Stimulated activated CD8-positive, alpha-beta memory T cell treated with anti-CD3 and anti-CD28 coated beads, Interleukin-4, amount 100 ng/mL, for 4 hours (primary cell): ENCODE data around the gene ULBP2.

Experiments used
- DNase-seq, 2 donors: peaks; one replicate each; pipeline ENCODE4 v3.0.0-alpha.2; 2020; ENCODE audit warnings: low read depth in 2 of 2, low spot score in 1 of 2

ULBP2 gene

DNA sequence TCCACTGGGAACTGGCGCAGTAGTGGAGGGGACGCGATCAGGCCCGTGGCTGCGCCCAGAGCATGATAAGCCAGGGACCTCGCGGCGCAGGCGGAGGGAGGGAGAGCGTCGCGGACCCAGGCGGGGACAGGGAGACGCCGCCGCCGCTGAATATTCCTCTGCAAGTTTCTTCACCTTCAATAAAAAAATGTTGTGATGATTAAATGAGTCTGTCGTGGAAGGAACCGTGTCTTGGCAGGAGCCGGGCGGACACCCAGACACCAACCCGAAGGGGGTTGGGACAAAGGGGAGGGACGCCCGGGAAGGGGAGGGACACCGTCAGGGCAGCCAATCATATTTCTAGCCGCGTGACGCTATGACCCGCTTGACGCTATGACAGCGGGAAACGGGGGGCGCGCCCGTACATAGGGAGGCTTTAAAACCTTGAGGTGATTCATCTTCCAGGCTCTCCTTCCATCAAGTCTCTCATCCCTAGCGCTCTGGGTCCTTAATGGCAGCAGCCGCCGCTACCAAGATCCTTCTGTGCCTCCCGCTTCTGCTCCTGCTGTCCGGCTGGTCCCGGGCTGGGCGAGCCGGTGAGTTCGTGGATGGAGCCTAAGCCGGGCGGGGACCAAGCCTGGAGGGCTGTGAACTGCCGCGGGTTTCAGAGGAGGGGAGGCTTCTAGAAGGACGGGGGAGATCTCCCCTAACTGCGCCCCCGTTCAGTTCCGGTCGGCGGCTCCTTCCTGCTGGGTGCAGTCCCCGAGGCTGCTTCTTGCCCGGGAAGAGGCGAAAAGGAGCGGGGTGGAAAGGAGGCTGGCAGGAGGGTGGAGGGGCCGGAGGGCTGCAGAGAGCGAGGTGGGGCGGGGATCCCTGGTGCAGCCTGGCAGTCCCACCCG, at the start of gene ULBP2:
Gene ULBP2, plus strand, starts transcription at position 432 of the 878 bp plus-strand sequence. Its CDS starts 59 bp downstream, at position 491.
- peak; percentile 83 to 87 for DNase-seq

- no peak for DNase-seq
Measured at GRCh38 chr6:149895048-149895590, 46.7 kb upstream of the ULBP2 start.

DNA sequence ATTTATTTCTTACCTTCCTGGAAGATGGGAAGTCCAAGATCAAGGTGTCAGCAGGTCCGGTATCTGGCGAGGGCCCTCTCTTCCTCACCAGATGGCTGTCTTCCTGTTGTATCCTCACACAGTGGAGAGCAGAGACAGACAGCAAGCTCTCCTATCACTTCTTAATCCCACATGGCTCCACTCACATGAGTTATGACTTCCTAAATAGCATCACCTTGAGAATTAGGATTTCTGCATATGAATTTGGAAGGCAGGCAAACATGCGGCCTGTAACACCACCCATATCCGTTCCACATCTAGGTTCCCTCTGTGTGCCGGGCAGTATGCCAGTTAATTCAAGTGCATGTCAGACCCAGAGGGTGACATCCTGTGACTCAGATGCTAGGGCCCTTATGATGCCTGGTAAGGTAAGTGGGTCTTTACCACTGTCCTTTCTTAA, 46.0 kb upstream of the ULBP2 start:
- DNase-seq, result no peak

DNA sequence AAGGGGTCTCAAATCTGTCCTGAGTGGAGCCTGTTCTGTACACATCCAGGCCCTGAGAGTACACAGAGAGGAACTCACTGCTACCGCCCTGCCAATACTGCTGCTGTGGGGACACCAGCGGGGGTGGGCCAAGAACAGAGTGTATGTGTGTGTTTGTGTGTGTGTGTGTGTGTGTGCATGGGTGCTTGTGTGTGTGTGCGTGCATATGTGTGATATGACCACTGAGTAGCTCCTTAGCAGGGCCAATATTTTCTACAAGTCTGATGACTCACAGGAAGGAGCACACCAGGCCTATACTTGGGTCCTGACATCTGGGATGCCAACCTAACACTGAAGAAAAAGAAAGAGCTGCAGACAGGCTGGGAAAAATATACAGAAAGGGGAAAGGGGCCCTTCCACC, 45.3 kb upstream of the ULBP2 start:
- DNase-seq, result no peak

- no peak for DNase-seq
Measured at GRCh38 chr6:149897015-149897697, 44.7 kb upstream of the ULBP2 start.

DNA sequence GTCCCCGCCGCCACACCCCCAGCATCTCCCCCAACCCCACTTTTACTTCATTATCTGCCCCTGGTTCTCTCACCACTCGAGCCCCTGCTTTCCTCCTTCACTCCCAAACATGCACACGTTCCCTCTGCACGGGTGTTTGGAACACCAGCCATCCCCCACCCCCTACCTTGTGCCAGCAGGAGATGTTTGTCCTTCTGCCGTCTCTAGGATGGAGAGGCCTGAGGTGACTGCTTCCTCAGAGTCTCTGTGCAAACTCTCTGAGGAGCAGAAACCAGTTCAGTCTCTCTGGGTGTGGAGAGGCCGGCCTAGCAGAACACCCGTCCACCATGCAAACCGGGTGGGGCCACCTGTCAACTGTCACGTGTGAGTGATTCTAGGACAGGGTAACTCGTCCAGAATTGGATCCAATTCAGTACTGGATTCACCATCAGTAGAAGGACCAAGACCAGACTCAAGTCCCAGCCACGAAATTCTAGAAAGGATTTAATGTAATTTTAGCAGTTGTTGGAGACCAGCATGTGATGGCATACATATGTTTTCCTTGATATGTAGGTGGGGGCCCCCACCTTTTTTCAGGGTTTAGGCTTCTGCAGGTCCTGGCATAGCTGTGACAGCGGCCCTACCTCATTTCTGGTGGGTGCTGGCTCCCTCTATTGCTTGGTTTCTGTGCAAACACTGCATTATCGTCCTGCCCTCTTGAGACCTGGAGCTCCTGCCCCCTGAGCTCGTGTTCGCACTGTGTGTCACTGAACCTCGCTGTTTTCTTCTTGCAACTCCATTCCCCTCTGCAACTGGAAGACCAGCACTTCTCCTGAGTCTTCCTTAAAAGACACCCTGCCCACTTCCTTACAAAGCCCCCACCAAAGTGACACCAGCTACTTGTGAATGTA, 43.7 kb upstream of the ULBP2 start, which contains the start of gene RAET1E:
Gene RAET1E, minus strand, starts transcription at position 259 of the 890 bp plus-strand sequence. CDS start 7,212 bp downstream, outside the sequence.
- DNase-seq, result no peak

DNA sequence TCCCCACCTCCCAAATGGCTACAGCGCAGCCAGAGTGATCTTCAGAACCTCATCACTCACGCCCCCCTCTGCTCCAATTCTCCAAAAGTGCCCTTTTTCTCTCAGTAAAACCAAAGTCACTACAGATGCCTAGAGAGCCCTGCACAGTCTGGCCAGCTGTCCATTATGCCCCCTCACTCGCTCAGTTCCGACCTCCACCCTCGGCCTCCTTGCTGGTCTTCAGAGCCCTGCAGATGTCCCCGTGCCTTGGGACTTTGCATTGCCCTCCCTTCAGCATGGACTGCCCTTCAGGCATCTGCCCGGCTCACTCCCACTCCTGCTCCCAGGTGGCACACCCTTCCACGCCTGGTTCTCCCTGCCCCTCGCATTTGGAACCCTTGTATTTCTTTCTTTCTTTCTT, 42.8 kb upstream of the ULBP2 start:
- no peak for DNase-seq

DNA sequence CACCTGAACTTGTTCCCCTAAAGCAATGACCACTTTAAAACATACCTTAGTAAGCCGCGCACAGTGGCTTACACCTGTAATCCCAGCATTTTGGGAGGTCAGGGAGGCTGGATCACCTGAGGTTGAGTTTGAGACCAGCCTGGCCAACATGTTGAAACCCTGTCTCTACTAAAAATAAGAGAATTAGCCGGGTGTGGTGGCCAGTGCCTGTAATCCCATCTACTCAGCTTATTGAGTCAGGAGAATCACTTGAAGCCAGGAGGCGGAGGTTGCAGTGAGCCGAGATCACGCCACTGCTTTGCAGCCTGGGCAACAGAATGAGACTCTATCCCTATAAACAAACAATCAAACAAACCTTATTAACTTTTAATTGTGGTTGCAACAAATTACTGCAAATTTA, 42.3 kb upstream of the ULBP2 start:
- DNase-seq, result no peak

DNA sequence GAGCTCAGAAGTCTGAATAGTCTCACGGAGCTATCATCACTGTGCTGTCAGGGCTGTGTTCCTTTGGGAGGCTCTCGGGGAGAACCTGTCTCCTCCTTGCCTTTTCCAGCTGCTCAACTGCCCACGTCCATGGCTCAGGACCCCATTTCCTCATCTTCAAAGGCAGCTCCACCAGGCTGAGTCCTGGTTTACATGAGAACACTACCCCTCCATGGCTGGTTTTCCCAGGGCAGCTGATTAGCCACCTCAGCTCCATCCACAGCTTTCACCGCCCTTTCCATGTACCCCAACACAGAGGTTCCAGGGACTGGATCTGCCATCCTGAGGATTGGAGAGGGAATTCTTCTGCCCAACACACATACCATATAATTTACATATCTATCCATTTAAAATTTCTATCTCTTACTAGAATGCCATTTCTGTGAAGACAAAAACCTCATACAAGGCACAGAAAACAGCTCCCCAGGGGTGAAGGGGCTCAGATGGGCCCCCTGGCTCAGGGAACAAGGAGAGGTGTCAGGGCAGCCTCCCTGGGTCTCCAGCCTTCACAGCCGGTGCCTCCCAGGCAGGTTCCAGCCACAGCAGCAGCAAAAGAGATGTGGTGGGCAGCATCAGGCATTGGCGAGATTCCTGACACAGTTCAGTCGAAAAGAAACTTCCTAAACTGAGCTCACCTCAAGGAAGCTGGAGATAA, 41.7 kb upstream of the ULBP2 start:
- no peak for DNase-seq

DNA sequence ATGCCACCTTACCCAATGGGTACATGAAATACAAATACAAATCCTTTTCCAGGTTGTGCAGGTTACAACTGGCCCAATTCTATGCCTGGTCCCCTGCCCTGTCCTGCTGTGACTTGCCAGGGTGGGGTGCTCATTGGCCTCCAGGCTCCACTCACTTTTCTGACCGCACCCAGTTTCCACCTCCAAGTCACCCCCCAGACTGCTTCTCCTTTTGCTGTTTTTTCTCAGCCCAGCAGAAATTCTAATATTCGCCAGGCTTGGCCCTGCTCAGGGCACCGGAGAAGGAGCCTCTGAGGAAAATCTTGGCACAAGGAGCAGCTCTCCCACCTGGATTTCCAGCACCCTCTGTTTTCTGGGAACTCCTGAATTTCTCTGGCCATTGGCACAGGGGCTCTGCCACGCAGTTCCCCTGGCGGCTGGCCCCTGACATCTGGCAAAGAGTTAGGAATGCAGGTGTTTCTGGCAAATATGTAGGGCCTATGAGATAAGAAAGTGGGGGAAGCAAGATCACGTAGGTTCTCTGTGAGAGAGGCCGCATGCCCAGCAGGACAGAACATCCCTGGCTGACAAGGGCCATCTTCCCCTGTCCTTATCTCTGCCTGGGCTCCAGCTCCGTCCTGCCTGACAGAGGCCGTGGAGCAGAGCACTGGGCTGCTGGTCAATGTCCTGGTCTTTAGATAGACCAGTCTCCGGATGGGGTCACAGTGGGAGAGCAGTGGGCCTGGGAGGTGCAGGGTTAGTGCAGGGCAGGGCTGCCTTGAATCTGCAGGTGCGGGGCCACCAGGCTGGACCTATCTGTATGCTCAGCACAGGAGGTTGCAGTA, 41.0 kb upstream of the ULBP2 start:
- DNase-seq, result no peak

DNA sequence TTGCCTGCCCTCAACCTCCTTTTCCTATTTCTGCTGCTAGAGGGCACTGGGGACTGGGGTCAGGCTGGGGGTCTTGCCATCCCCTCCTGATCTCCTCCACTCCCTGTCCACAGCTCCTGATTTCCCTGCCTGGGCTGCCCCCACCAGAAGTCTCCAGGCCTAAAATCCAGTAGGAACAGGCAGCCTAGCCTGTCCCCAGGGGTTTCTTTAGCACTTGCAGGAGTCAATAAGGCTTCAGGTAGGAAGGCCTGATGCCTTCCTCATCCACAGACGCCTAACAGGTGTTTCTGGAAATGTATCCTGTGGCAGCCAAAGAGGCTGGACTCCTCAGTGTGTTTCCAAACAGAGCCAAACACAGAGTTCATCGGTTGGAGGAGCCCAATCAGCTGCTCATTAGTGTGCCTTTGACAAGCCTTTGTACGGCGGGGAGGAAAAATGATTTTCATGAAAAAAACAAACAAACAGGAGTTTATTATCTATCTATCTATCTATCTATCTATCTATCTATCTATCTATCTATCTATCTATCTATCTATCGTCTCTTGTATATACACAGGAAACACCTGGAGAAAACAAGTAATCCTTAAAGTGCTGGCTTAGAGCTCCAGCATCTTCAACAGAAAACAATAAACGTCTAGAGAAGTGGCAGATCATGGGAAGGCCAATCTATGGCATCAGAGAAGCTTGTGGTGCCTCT, 40.2 kb upstream of the ULBP2 start:
- DNase-seq, result no peak

- DNase-seq, result no peak
Measured at GRCh38 chr6:149903938-149904611, 37.7 kb upstream of the ULBP2 start.

- DNase-seq, result no peak
Measured at GRCh38 chr6:149904661-149905370, 37.0 kb upstream of the ULBP2 start.

- DNase-seq, result no peak
Measured at GRCh38 chr6:149905371-149905910, 36.4 kb upstream of the ULBP2 start.

GRCh38 chr6:149905911-149906371, 35.9 kb upstream of the ULBP2 start:
- DNase-seq, result no peak

GRCh38 chr6:149906405-149906804, 35.4 kb upstream of the ULBP2 start:
- no peak for DNase-seq

- DNase-seq, result no peak
Measured at GRCh38 chr6:149907317-149907716, 34.5 kb upstream of the ULBP2 start.
